Chondrocyte (in vitro differentiated cells): ENCODE results near the gene CACNA1B. TPM values are rescaled to one million over a fixed set of nuclear protein-coding genes. Genes with fewer than 3 reads are reported as not detected.
A peak's percentile ranks its signal among the peaks of the same experiment; 100 is the strongest.
"Not testable (repeated sequence)": the region's sequence is repeated elsewhere in the genome, so short reads cannot be mapped to it uniquely, and the experiment has no call there.

Experiments
- DNase-seq: peaks from one replicate; pipeline ENCODE4 v3.0.0; 2021; ENCODE audit warnings: mixed read lengths, low spot score
- H3K27ac Mint-ChIP-seq: one replicate; pipeline ENCODE4 v1.8.0; 2021; ENCODE audit warnings: mild to moderate bottlenecking, moderate library complexity, mixed read lengths; ENCODE audit not compliant: unreplicated experiment
- H3K27me3 Mint-ChIP-seq: 2 replicates; pipeline ENCODE4 v1.8.0; 2021; ENCODE audit warnings: low read depth, mixed read lengths
- H3K36me3 Mint-ChIP-seq: 2 replicates; pipeline ENCODE4 v1.8.0; 2021; ENCODE audit warnings: low read depth, mixed read lengths
- H3K4me1 Mint-ChIP-seq: 2 replicates; pipeline ENCODE4 v1.8.0; 2021; ENCODE audit warnings: low read depth, mild to moderate bottlenecking, mixed read lengths
- H3K4me3 Mint-ChIP-seq: one replicate; pipeline ENCODE4 v1.8.0; 2021; ENCODE audit warnings: mild to moderate bottlenecking, moderate library complexity, mixed read lengths; ENCODE audit not compliant: unreplicated experiment
- H3K9me3 Mint-ChIP-seq: 2 replicates; pipeline ENCODE4 v1.8.0; 2021; ENCODE audit warnings: low read depth, mixed read lengths
- total RNA-seq: library from RNA; stranded (reverse); gene quantifications from 3 replicates; pipeline ENCODE4 v1.2.1, GENCODE V29; 2021
- TF ChIP-seq, protein P1 (sequence below): fragments of 200-600 bp; sonication (generic); IDR thresholded peaks from 2 replicates; pipeline ENCODE4 v1.5.0; 2021; ENCODE audit warnings: antibody characterized with exemption, mild to moderate bottlenecking, moderate library complexity

CACNA1B gene
- total RNA-seq, 1 donor from 2014 or later = 3.7 TPM

DNA sequence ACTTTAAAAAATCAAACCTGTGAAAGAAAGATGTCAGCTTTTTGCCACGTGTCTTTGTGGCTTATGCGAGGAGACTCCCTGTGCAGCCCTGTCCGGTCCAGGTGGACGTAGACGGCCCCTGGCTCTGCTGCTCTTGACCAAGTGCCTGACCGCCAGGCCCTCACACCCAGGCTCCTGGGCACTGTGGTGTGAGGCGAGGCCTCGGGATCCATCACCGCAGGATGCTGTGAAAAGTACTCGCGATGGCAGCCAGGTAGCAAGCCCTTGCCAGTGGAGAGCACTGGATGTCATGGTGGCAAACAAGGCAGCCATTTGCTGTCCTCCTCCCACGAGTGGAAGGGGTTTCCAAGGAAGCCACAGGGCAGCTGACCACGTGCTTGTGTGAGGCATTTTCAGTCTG lies 245.1 kb downstream of the CACNA1B start:
- H3K27me3 Mint-ChIP-seq = peaks cover 2% of the 10 kb centered on the region
- no peak overlapping the region for H3K4me3 Mint-ChIP-seq
- TF ChIP-seq, protein P1, sequence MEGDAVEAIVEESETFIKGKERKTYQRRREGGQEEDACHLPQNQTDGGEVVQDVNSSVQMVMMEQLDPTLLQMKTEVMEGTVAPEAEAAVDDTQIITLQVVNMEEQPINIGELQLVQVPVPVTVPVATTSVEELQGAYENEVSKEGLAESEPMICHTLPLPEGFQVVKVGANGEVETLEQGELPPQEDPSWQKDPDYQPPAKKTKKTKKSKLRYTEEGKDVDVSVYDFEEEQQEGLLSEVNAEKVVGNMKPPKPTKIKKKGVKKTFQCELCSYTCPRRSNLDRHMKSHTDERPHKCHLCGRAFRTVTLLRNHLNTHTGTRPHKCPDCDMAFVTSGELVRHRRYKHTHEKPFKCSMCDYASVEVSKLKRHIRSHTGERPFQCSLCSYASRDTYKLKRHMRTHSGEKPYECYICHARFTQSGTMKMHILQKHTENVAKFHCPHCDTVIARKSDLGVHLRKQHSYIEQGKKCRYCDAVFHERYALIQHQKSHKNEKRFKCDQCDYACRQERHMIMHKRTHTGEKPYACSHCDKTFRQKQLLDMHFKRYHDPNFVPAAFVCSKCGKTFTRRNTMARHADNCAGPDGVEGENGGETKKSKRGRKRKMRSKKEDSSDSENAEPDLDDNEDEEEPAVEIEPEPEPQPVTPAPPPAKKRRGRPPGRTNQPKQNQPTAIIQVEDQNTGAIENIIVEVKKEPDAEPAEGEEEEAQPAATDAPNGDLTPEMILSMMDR = no peak
- H3K27ac Mint-ChIP-seq = no peak overlapping the region
- H3K36me3 Mint-ChIP-seq = peaks cover 1% of the 10 kb centered on the region
- peak; percentile 72 for DNase-seq
- no peaks in the 10 kb centered on the region for H3K9me3 Mint-ChIP-seq
- H3K4me1 Mint-ChIP-seq = no peaks in the 10 kb centered on the region

DNA sequence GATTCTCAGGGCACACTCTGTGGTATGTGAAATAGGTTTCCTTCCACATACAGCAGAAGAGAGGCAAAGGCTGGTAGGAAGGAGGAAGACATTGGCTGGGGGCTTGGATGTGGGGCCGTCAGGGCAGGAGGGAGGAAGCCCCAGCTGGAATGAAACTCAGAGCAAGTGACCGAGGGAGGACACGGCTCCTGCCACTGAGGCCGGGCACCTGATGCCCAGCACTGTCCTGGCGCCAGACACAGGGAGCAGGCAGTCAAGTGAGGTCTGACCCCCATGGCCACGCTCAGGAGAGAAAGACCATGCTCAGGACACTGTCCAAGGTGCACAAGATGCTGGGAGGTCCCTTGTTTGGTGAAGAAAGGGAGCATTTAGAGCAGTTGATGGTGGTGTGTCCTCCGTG lies 245.5 kb downstream of the CACNA1B start:
- H3K27ac Mint-ChIP-seq = no peak overlapping the region
- H3K9me3 Mint-ChIP-seq = no peaks in the 10 kb centered on the region
- DNase-seq = peak; percentile 60

DNA sequence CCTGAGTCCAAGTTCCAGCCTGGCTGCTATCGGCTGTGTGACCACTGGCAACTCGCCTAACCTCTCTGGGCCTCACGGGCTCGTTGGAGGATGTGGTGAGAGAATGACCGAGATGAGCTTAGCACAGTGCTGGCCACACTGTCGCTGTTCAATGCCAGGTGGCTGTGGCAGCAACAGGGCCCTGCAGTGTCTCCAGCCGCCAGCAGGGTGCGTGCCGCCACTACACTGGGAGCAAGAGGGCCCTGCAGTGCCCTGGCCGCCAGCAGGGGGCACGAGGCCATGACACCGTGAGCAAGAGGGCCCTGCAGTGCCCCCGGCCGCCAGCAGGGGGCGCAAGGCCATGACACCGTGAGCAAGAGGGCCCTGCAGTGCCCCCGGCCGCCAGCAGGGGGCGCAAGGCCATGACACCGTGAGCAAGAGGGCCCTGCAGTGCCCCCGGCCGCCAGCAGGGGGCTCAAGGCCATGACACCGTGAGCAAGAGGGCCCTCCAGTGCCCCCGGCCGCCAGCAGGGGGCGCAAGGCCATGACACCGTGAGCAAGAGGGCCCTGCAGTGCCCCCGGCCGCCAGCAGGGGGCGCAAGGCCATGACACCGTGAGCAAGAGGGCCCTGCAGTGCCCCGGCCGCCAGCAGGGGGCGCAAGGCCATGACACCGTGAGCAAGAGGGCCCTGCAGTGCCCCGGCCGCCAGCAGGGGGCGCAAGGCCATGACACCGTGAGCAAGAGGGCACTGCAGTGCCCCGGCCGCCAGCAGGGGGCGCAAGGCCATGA lies 248.7 kb downstream of the CACNA1B start:
- H3K4me3 Mint-ChIP-seq, DNase-seq, H3K9me3 Mint-ChIP-seq, H3K36me3 Mint-ChIP-seq, H3K4me1 Mint-ChIP-seq, H3K27ac Mint-ChIP-seq, H3K27me3 Mint-ChIP-seq: not testable (repeated sequence)
- TF ChIP-seq, protein P1 = peak; percentile 26

More for the DNA sequence above, 245.5 kb downstream of the CACNA1B start:
- TF ChIP-seq, protein P1 = no peak
- H3K27me3 Mint-ChIP-seq = peaks cover 2% of the 10 kb centered on the region
- H3K36me3 Mint-ChIP-seq = peaks cover 1% of the 10 kb centered on the region
- no peak overlapping the region for H3K4me3 Mint-ChIP-seq
- H3K4me1 Mint-ChIP-seq = no peaks in the 10 kb centered on the region

DNA sequence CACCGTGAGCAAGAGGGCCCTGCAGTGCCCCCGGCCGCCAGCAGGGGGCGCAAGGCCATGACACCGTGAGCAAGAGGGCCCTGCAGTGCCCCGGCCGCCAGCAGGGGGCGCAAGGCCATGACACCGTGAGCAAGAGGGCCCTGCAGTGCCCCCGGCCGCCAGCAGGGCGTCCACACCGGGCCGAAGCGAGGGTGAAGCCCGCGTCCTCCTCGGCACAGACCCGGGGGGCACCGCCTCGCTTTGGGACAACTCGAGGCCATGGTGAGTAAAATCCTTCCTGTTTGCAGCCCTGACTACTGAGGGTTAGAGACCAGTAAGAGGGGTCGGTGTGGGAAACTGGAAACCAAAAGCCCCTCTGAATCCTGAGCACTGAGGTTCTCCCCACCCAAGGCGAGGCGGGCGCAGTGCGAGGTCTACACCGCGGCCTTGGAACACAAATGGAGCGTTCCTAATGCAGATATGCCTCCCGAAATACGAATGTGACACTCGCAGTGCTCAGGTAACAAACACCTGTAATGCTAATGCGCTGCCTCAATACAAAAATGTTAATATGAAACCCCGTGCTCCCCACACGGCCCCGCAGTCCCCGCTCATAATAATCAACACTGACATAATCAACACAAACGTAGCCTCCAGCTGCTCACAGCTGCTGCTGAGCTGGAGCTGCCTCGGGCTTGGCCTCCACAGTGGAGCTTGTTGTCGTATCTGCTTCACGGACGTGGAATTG lies 249.4 kb downstream of the CACNA1B start:
- not testable (repeated sequence) for H3K9me3 Mint-ChIP-seq, H3K4me3 Mint-ChIP-seq, H3K27me3 Mint-ChIP-seq, H3K4me1 Mint-ChIP-seq, H3K36me3 Mint-ChIP-seq, DNase-seq, H3K27ac Mint-ChIP-seq

DNA sequence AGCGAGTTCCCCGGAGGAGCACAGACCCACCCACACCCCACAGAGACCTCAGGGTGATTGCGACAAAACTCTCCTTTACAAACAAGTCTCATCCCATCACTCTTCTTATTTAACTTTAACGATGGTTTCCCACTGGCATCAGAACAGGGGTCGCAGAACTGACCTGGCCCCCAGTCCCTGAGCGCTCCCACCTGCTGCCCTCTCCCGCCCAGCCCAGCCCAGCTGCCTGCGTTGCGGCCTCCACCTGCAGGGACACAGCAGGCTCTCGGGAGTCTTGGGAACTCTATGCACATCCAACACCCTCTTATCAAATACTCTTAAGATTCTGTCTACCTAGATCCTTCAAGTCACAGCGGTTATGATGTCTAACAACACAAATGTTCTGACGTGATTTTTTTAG lies 250.4 kb downstream of the CACNA1B start:
- not testable (repeated sequence) for H3K4me3 Mint-ChIP-seq, H3K27ac Mint-ChIP-seq, H3K27me3 Mint-ChIP-seq, DNase-seq, H3K9me3 Mint-ChIP-seq, H3K36me3 Mint-ChIP-seq, H3K4me1 Mint-ChIP-seq

DNA sequence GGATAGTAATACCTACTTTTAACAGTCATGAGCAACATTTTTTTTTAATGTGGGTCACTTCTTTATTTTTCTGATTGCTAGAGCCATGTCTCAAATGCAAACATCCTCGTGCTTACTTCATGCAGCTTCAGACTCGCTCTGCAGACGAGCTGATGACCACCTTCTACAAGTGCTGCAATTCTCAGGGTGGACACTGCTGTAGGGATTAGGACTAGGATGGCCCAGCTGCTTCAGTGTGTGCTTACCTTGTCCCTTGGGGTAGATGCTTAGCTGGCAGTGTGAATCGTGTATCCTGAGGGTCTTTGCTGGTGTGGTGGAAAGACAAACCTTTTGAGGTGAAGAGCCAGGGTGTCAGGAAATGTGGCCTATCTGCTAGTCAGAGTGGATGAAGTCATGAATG lies 251.7 kb downstream of the CACNA1B start:
- H3K4me3 Mint-ChIP-seq, H3K27ac Mint-ChIP-seq, H3K4me1 Mint-ChIP-seq, H3K36me3 Mint-ChIP-seq, H3K27me3 Mint-ChIP-seq, H3K9me3 Mint-ChIP-seq, DNase-seq: not testable (repeated sequence)

DNA sequence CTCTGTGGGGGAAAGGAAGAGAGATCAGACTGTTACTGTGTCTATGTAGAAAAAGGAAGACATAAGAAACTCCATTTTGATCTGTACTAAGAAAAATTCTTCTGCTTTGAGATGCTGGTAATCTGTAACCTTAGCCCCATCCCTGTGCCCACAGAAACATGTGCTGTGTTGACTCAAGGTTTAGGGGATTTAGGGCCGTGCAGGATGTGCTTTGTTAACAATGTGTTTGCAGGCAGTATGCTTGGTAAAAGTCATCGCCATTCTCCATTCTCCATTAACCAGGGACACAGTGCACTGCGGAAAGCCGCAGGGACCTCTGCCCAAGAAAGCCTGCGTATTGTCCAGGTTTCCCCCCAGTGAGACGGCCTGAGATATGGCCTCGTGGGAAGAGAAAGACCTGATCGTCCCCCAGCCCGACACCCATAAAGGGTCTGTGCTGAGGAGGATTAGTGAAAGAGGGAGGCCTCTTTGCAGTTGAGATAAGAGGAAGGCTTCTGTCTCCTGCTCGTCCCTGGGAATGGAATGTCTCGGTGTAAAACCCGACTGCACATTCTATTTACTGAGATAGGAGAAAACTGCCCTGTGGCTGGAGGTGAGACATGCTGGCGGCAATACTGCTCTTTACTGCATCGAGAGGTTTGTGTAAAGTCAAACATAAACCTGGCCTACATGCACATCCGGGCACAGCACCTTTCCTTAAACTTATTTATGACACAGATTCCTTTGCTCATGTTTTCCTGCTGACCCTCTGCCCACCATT lies 255.5 kb downstream of the CACNA1B start:
- not testable (repeated sequence) for H3K36me3 Mint-ChIP-seq, H3K4me3 Mint-ChIP-seq, H3K27ac Mint-ChIP-seq, H3K9me3 Mint-ChIP-seq, H3K27me3 Mint-ChIP-seq, H3K4me1 Mint-ChIP-seq, DNase-seq

DNA sequence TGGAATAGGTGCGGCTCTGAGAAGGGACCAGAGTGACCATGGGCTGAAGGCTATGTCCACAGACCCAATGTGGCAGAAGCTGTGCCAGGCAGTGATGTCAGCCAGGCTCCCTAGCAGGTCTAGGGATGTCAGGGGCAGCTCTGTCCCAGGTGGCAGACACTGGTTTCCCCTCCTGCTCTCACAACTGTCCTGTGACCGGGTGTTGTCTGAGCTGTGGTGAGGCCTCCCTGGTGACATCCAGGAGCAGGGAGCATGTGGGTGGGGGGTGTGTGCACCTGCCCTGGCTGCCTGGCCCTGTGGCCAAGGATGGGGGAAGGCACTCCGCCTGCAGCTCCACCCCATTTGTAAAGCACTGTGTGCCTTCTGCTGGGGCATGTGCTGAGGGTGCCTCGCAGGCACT lies 257.0 kb downstream of the CACNA1B start:
- not testable (repeated sequence) for DNase-seq, H3K4me3 Mint-ChIP-seq, H3K36me3 Mint-ChIP-seq, H3K9me3 Mint-ChIP-seq, H3K27me3 Mint-ChIP-seq, H3K4me1 Mint-ChIP-seq, H3K27ac Mint-ChIP-seq

DNA sequence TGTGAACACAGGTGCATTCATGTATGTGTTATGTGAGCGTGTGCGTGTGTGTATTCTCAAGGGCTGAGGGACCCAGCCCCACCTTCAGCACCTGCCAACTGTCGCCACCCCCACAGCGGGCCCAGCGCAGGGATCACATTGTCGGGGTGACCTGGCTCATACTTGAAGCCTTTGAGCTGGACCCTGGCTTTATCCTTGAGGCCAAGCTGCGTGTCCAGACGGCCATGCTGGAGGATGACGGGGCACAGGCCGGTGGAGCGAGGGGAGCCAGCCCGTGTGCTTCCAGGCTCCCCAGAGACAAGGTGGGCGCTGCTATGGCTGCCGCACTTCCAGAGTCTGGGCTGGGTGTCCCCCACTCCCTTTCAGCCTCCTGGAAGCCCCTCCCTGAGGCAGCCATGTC lies 261.5 kb downstream of the CACNA1B start:
- not testable (repeated sequence) for DNase-seq, H3K4me1 Mint-ChIP-seq, H3K36me3 Mint-ChIP-seq, H3K4me3 Mint-ChIP-seq, H3K27me3 Mint-ChIP-seq, H3K27ac Mint-ChIP-seq, H3K9me3 Mint-ChIP-seq
